Measurements from ENCODE around the gene ZNF367.

- TF ChIP-seq YY1 (IDR thresholded peaks at IDR 0.05; ENCODE audit: insufficient read depth, insufficient read length) (no peak), ZNF274 (IDR thresholded peaks at IDR 0.05; ENCODE audit: low read depth, low read length) (no peak)
Observed at GRCh38 chr9:96459268-96460007, 41.3 kb upstream of the ZNF367 start.
